Measurements from ENCODE around the gene CDKL4. TPM values are rescaled to one million over a fixed set of nuclear protein-coding genes. Genes with fewer than 3 reads are reported as not detected.

CDKL4 gene
- total RNA-seq, 6 experiments from 2014 or later = 0.14 to 0.54 (median 0.34) TPM; not detected in 1

DNA sequence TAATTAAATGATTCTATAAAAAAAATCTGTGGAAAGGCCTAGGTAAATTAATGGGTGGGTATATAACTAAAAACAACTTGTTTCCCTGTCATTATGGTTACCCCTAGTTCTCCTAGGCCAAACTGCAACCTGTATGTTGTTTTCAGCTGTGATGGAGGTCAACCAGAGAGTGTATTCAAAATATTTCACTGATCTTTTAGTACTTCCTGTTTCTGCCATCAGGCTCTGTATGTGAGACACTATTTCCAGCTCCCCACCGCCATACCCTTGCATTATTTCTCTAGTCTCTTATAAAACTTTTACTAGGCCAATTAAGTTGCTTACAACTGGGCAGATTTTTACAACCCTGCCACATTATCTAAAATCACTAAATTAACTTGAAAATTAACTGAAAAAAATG is 21.0 kb upstream of the CDKL4 start:
- Mint-ChIP-seq H3K36me3 (ENCODE audit: low read depth) (peaks cover 30% of the 10 kb centered on the region), H3K4me1 (ENCODE audit: low read depth) (peaks cover 12% of the 10 kb centered on the region), H3K27me3 (ENCODE audit: insufficient read depth) (no peaks in the 10 kb centered on the region), H3K4me3 (no peak overlapping the region), H3K9me3 (no peaks in the 10 kb centered on the region), H3K27ac (peak overlapping the region; percentile 9; the same call in 1 of the 2 replicates)
- TF ChIP-seq, protein P1, sequence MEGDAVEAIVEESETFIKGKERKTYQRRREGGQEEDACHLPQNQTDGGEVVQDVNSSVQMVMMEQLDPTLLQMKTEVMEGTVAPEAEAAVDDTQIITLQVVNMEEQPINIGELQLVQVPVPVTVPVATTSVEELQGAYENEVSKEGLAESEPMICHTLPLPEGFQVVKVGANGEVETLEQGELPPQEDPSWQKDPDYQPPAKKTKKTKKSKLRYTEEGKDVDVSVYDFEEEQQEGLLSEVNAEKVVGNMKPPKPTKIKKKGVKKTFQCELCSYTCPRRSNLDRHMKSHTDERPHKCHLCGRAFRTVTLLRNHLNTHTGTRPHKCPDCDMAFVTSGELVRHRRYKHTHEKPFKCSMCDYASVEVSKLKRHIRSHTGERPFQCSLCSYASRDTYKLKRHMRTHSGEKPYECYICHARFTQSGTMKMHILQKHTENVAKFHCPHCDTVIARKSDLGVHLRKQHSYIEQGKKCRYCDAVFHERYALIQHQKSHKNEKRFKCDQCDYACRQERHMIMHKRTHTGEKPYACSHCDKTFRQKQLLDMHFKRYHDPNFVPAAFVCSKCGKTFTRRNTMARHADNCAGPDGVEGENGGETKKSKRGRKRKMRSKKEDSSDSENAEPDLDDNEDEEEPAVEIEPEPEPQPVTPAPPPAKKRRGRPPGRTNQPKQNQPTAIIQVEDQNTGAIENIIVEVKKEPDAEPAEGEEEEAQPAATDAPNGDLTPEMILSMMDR (IDR thresholded peaks at IDR 0.05) = no peak
- DNase-seq = no peak

DNA sequence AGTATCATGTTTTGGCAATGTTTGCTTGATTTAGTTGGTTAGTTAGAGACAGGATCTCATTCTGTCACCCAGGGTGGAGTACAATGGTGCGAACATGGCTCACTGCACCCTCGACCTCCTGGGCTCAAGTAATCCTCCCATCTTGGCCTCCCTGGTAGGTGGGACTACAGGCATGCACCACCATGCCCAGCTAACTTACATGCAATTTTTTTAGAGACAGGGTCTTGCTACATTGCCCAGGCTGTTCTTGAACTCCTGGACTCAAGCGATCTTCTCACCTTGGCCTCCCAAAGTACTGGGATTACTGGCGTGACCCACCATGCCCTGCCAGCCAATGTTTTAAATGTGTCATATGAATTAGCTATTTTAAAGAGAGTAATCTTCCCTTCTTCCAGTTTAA is 16.3 kb upstream of the CDKL4 start:
- Mint-ChIP-seq H3K27me3 (ENCODE audit: insufficient read depth) (no peaks in the 10 kb centered on the region), H3K9me3 (no peaks in the 10 kb centered on the region), H3K4me1 (ENCODE audit: low read depth) (no peaks in the 10 kb centered on the region), H3K36me3 (ENCODE audit: low read depth) (peaks cover 32% of the 10 kb centered on the region), H3K4me3 (no peak overlapping the region), H3K27ac (no peak overlapping the region)
- DNase-seq = no peak
- TF ChIP-seq, protein P1 (IDR thresholded peaks at IDR 0.05) = no peak

DNA sequence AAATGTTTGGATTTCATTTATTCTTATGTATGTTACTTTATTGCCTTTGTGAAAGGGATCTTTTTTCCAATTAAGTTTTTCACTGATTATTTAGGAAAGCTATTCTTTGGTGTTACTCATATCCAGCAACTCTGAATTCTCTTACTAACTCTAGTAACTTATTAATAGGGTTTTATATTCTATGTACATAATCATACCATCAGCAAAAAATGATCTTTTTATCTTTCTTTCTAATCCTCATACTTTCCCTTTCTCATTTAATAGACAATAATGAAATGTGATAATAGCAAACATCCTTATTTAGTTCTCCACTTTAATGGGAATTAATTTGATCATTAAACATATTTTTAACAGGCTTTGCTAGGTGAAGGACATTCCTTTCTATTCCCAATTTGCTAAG is 12.3 kb upstream of the CDKL4 start:
- Mint-ChIP-seq H3K27ac (no peak overlapping the region), H3K4me1 (ENCODE audit: low read depth) (no peaks in the 10 kb centered on the region), H3K9me3 (no peaks in the 10 kb centered on the region), H3K36me3 (ENCODE audit: low read depth) (peaks cover 39% of the 10 kb centered on the region), H3K27me3 (ENCODE audit: insufficient read depth) (peaks cover 5% of the 10 kb centered on the region), H3K4me3 (no peak overlapping the region)
- DNase-seq = no peak
- TF ChIP-seq, protein P1 (IDR thresholded peaks at IDR 0.05) = no peak

DNA sequence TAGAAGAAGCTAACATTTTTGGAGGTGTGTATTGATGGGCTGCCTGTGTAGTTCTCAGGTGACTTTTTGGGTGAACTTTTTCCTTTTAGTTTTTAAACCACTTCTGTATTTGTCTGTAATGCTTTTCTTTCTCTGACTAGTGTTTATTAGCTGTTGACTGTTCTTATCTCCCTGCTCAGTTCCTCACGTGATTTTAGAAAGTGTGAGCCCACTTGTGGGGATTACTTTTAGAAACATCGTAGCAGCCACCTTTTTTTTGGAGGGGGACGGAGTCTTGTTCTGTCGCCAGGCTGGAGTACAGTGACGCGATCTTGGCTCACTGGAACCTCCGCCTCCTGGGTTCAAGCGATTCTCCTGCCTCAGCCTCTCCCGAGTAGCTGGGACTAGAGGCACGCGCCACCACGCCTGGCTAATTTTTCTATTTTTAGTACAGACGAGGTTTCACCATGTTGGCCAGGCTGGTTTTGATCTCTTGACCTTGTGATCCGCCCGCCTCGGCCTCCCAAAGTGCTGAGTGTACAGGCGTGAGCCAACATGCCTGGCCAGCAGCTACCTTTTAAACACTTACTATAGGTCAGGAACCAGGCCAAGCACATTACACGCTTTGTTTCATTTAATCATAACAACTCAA is 9.2 kb upstream of the CDKL4 start:
- Mint-ChIP-seq H3K9me3 (no peaks in the 10 kb centered on the region), H3K27me3 (ENCODE audit: insufficient read depth) (peaks cover 6% of the 10 kb centered on the region), H3K27ac (no peak overlapping the region), H3K4me3 (no peak overlapping the region), H3K36me3 (ENCODE audit: low read depth) (peaks cover 41% of the 10 kb centered on the region), H3K4me1 (ENCODE audit: low read depth) (no peaks in the 10 kb centered on the region)
- DNase-seq = no peak
- TF ChIP-seq, protein P1 (IDR thresholded peaks at IDR 0.05) = no peak

DNA sequence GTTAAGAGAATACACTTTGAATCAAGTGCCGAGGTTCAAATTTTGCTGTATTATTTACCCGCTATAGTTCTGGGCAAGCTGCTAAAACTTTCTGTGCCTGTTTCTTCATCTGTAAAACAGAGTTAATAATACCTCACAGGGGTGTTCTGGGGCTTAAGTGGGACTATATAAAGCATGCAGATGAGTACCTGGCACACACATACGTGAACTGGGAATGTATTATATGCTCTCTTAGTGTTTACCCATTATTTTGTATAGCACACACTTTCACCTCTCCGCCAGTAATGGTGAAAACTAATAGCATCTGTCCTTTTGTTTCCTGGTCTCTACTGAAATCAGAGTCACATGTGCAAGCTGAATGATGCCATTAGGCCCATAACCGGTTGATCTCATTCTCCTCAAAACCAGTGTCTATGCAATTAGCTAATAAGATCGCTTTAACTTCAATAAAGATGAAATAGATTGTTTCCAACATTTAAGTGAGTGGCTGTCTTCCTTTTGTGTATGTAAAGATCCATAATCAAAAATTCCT is 3.8 kb upstream of the CDKL4 start:
- no peak overlapping the region for H3K4me3 Mint-ChIP-seq
- no peak overlapping the region for H3K27ac Mint-ChIP-seq
- H3K27me3 Mint-ChIP-seq (ENCODE audit: insufficient read depth) = peaks cover 3% of the 10 kb centered on the region
- TF ChIP-seq, protein P1 (IDR thresholded peaks at IDR 0.05) = no peak
- H3K9me3 Mint-ChIP-seq = peaks cover 6% of the 10 kb centered on the region; the same call in 1 of the 2 replicates
- DNase-seq = no peak
- peaks cover 30% of the 10 kb centered on the region for H3K36me3 Mint-ChIP-seq (ENCODE audit: low read depth)
- H3K4me1 Mint-ChIP-seq (ENCODE audit: low read depth) = no peaks in the 10 kb centered on the region

All from HFFc6 (cell line).